Midbrain (tissue), 1 donor: Measurements from ENCODE around the gene MDN1.
A peak's percentile ranks its signal among the peaks of the same experiment; 100 is the strongest.
"Not testable (repeated sequence)": the region's sequence is repeated elsewhere in the genome, so short reads cannot be mapped to it uniquely, and the experiment has no call there.

ENCODE experiments used
- DNase-seq: peaks from one replicate; lab custom pipeline; 2025; lab: John Stamatoyannopoulos, UW

The MDN1 gene

GRCh38 chr6:89819336-89820130 lies at the start of gene MDN1:
Gene MDN1, minus strand, starts transcription at chr6:89819794. Its CDS starts 187 bp downstream, at chr6:89819607.
- DNase-seq: peak; percentile 92

GRCh38 chr6:89866024-89866678 lies 46.6 kb upstream of the MDN1 start:
- DNase-seq: no peak

GRCh38 chr6:89862698-89863097 lies 43.1 kb upstream of the MDN1 start:
- DNase-seq: no peak

- no peak for DNase-seq
Measured at GRCh38 chr6:89862273-89862672, 42.7 kb upstream of the MDN1 start.

GRCh38 chr6:89859744-89860143 lies 40.1 kb upstream of the MDN1 start:
- no peak for DNase-seq

- no peak for DNase-seq
Measured at GRCh38 chr6:89858041-89858440, 38.4 kb upstream of the MDN1 start.

- DNase-seq: no peak
Measured at GRCh38 chr6:89853068-89853467, 33.5 kb upstream of the MDN1 start.

GRCh38 chr6:89847513-89847912 lies 27.9 kb upstream of the MDN1 start:
- DNase-seq: not testable (repeated sequence)

GRCh38 chr6:89843070-89843469 lies 23.5 kb upstream of the MDN1 start:
- DNase-seq: no peak

- DNase-seq: no peak
Measured at GRCh38 chr6:89842228-89842627, 22.6 kb upstream of the MDN1 start.

GRCh38 chr6:89840538-89840937 lies 20.9 kb upstream of the MDN1 start:
- DNase-seq: no peak

- no peak for DNase-seq
Measured at GRCh38 chr6:89836639-89837222, 17.1 kb upstream of the MDN1 start.

- no peak for DNase-seq
Measured at GRCh38 chr6:89834884-89835792, 15.5 kb upstream of the MDN1 start.

- no peak for DNase-seq
Measured at GRCh38 chr6:89830170-89830809, 10.7 kb upstream of the MDN1 start.

- peak; percentile 95 for DNase-seq
Measured at GRCh38 chr6:89829472-89830169, 10.0 kb upstream of the MDN1 start, which contains the start of gene CASP8AP2. Gene CASP8AP2, plus strand, starts transcription at chr6:89829880.

- no peak for DNase-seq
Measured at GRCh38 chr6:89828988-89829471, 9.4 kb upstream of the MDN1 start.

- not testable (repeated sequence) for DNase-seq
Measured at GRCh38 chr6:89828475-89828987, 8.9 kb upstream of the MDN1 start.

GRCh38 chr6:89826029-89826528 lies 6.5 kb upstream of the MDN1 start:
- DNase-seq: no peak

- DNase-seq: no peak
Measured at GRCh38 chr6:89818977-89819335, 638 bp downstream of the MDN1 start.

GRCh38 chr6:89817481-89817880 lies 2.1 kb downstream of the MDN1 start:
- DNase-seq: no peak
